IMR-90 (cell line): ENCODE results near the gene HGD. TPM values are rescaled to one million over a fixed set of nuclear protein-coding genes. Genes with fewer than 3 reads are reported as not detected.

ENCODE experiments used
- ATAC-seq: fragments of 200-7000 bp; cut with Tn5 transposase; 2 replicates; pipeline ENCODE4 v1.9.1; 2020; ENCODE audit warnings: low read depth, mild to moderate bottlenecking, moderate library complexity
- BruUV-seq: library from RNA; stranded (reverse); fragments of 400-500 nt; replicated peaks from 2 replicates; lab custom pipeline; 2021; lab: Mats Ljungman, UMichigan
- CTCF ChIA-PET: fragments of 300-600 bp; formaldehyde crosslinking; extraction: SDS; loops from one replicate; lab custom pipeline; 2021; ENCODE audit warnings: antibody characterized with exemption; lab: Yijun Ruan, JAX
- POLR2A ChIA-PET: fragments of 300-600 bp; sonication (Branson Sonifier 250); formaldehyde crosslinking; loops from one replicate; lab custom pipeline; 2022; ENCODE audit warnings: antibody characterized with exemption; ENCODE audit not compliant: unreplicated experiment; lab: Charles Lee
- DNase-seq: peaks from one replicate; pipeline ENCODE4 v3.0.0; 2013
- H2AFZ ChIP-seq: replicated peaks from 2 replicates; pipeline ENCODE3; 2013; ENCODE audit warnings: low read length, mild to moderate bottlenecking; ENCODE audit not compliant: poor library complexity
- H2AK5ac ChIP-seq: 2 replicates; pipeline ENCODE4 v1.6.1; 2013; ENCODE audit warnings: low read depth, low read length, inconsistent platforms
- H2AK9ac ChIP-seq: replicated peaks from 2 replicates; pipeline ENCODE3; 2013; ENCODE audit warnings: mild to moderate bottlenecking, low read depth, low read length, moderate library complexity; ENCODE audit not compliant: poor library complexity
- H2BK120ac ChIP-seq: 2 replicates; pipeline ENCODE4 v1.6.1; 2013; ENCODE audit warnings: low read depth, low read length, inconsistent platforms
- H2BK15ac ChIP-seq: 3 replicates; pipeline ENCODE4 v1.6.1; 2013; ENCODE audit warnings: low read depth, low read length, inconsistent platforms
- H2BK20ac ChIP-seq: 2 replicates; pipeline ENCODE4 v1.6.1; 2013; ENCODE audit warnings: low read depth, mild to moderate bottlenecking, inconsistent platforms, low read length, moderate library complexity
- H2BK5ac ChIP-seq: 2 replicates; pipeline ENCODE4 v1.6.1; 2013; ENCODE audit warnings: mild to moderate bottlenecking, low read depth, low read length, inconsistent platforms; ENCODE audit not compliant: poor library complexity, severe bottlenecking
- H3K14ac ChIP-seq: replicated peaks from 2 replicates; pipeline ENCODE4 v1.6.1; 2013; ENCODE audit warnings: low read depth, low read length, inconsistent platforms
- H3K18ac ChIP-seq: 2 replicates; pipeline ENCODE4 v1.6.1; 2013; ENCODE audit warnings: low read depth, low read length, control low read depth
- H3K23ac ChIP-seq: 2 replicates; pipeline ENCODE4 v1.6.1; 2013; ENCODE audit warnings: low read depth, low read length, inconsistent platforms
- H3K27ac ChIP-seq: 2 replicates; pipeline ENCODE4 v1.5.1; 2013; ENCODE audit warnings: mild to moderate bottlenecking, control low read depth, low read length; ENCODE audit not compliant: insufficient read depth
- H3K27me3 ChIP-seq: 2 replicates; pipeline ENCODE4 v1.6.1; 2013; ENCODE audit warnings: low read length; ENCODE audit not compliant: control insufficient read depth, insufficient read depth
- H3K36me3 ChIP-seq: 2 replicates; pipeline ENCODE4 v1.6.1; 2013; ENCODE audit warnings: low read length, mixed read lengths; ENCODE audit not compliant: control insufficient read depth, insufficient read depth
- H3K4ac ChIP-seq: 2 replicates; pipeline ENCODE4 v1.6.1; 2013; ENCODE audit warnings: low read depth, low read length, inconsistent platforms
- H3K4me1 ChIP-seq: 2 replicates; pipeline ENCODE4 v1.6.1; 2013; ENCODE audit warnings: low read length, mixed read lengths; ENCODE audit not compliant: control insufficient read depth, insufficient read depth
- H3K4me2 ChIP-seq: 2 replicates; pipeline ENCODE4 v1.6.1; 2013; ENCODE audit warnings: low read depth, mild to moderate bottlenecking, control low read depth, low read length, moderate library complexity
- H3K4me3 ChIP-seq: 2 replicates; pipeline ENCODE4 v1.5.1; 2013; ENCODE audit warnings: low read depth, mild to moderate bottlenecking, control low read depth, low read length, moderate library complexity; ENCODE audit not compliant: insufficient read depth
- H3K56ac ChIP-seq: 2 replicates; pipeline ENCODE4 v1.6.1; 2013; ENCODE audit warnings: low read length, inconsistent platforms; ENCODE audit not compliant: insufficient read depth; ENCODE audit errors: extremely low read depth
- H3K79me1 ChIP-seq, 2 experiments: 2 replicates each; pipeline ENCODE4 v1.6.1; 2013; ENCODE audit warnings: low read length in 2 of 2, inconsistent platforms in 1 of 2, low read depth in 1 of 2
- H3K9ac ChIP-seq: 2 replicates; pipeline ENCODE4 v1.6.1; 2013; ENCODE audit warnings: low read depth, low read length, control low read depth
- H3K9me1 ChIP-seq: 2 replicates; pipeline ENCODE4 v1.6.1; 2013; ENCODE audit warnings: low read length, inconsistent platforms; ENCODE audit not compliant: insufficient read depth
- H3K9me3 ChIP-seq: 2 replicates; pipeline ENCODE4 v1.6.1; 2013; ENCODE audit warnings: low read length; ENCODE audit not compliant: control insufficient read depth, insufficient read depth
- H4K20me1 ChIP-seq: 2 replicates; pipeline ENCODE4 v1.6.1; 2013; ENCODE audit warnings: low read length, inconsistent platforms; ENCODE audit not compliant: insufficient read depth
- H4K5ac ChIP-seq: 2 replicates; pipeline ENCODE4 v1.6.1; 2013; ENCODE audit warnings: mild to moderate bottlenecking, low read depth, low read length, control low read depth
- H4K8ac ChIP-seq, 2 experiments: 2 replicates each; pipeline ENCODE4 v1.6.1; 2013; ENCODE audit warnings: low read depth in 2 of 2, low read length in 2 of 2, control low read depth in 1 of 2, inconsistent platforms in 1 of 2
- H4K91ac ChIP-seq: 2 replicates; pipeline ENCODE4 v1.6.1; 2013; ENCODE audit warnings: low read depth, low read length, inconsistent platforms; ENCODE audit not compliant: insufficient read depth
- BHLHE40 ChIP-seq: fragments of 150-350 bp; IDR thresholded peaks from 2 replicates; pipeline ENCODE4 v1.6.1; 2016; ENCODE audit warnings: mild to moderate bottlenecking, low read depth, low read length
- CEBPB ChIP-seq: IDR thresholded peaks from 2 replicates; pipeline ENCODE4 v1.6.1; 2012; ENCODE audit warnings: low read depth, low read length, improper control_type of control experiment
- CTCF ChIP-seq: conservative IDR thresholded peaks from 2 replicates; pipeline ENCODE4 v1.5.1; 2012; ENCODE audit warnings: mild to moderate bottlenecking, low read depth, low read length, improper control_type of control experiment
- ELK1 ChIP-seq: fragments of 150-350 bp; IDR thresholded peaks from 2 replicates; pipeline ENCODE4 v1.6.1; 2016; ENCODE audit warnings: low read depth, mild to moderate bottlenecking, low read length, moderate library complexity, borderline replicate concordance
- FOS ChIP-seq: fragments of 150-350 bp; IDR thresholded peaks from 2 replicates; pipeline ENCODE4 v1.6.1; 2016; ENCODE audit warnings: low read depth, low read length
- MAFK ChIP-seq: IDR thresholded peaks from 2 replicates; pipeline ENCODE4 v1.6.1; 2012; ENCODE audit warnings: low read depth, low read length, improper control_type of control experiment
- MAZ ChIP-seq: IDR thresholded peaks from 2 replicates; pipeline ENCODE4 v1.6.1; 2012; ENCODE audit warnings: low read depth, mild to moderate bottlenecking, low read length, improper control_type of control experiment, moderate library complexity, borderline replicate concordance
- MXI1 ChIP-seq: IDR thresholded peaks from 2 replicates; pipeline ENCODE4 v1.6.1; 2012; ENCODE audit warnings: low read depth, mild to moderate bottlenecking, low read length, moderate library complexity, borderline replicate concordance
- NFE2L2 ChIP-seq: fragments of 150-350 bp; IDR thresholded peaks from 2 replicates; pipeline ENCODE4 v1.6.1; 2016; ENCODE audit warnings: low read depth, mild to moderate bottlenecking, low read length
- RAD21 ChIP-seq: IDR thresholded peaks from 2 replicates; pipeline ENCODE4 v1.6.1; 2012; ENCODE audit warnings: low read length, improper control_type of control experiment
- RFX5 ChIP-seq: IDR thresholded peaks from 2 replicates; pipeline ENCODE4 v1.8.0; 2012; ENCODE audit warnings: low read depth, mild to moderate bottlenecking, low read length, moderate library complexity
- SMC3 ChIP-seq: fragments of 150-350 bp; IDR thresholded peaks from 2 replicates; pipeline ENCODE4 v1.6.1; 2016; ENCODE audit warnings: low read depth, mild to moderate bottlenecking, antibody characterized with exemption, low read length, moderate library complexity
- WGBS, 2 experiments: methylation state at CpG; one replicate each; pipeline versions ENCODE4 v1.1.5 to v1.1.7; 2013; ENCODE audit warnings: missing lambda C conversion rate in 2 of 2; ENCODE audit not compliant: insufficient read length in 1 of 2; ENCODE audit errors: extremely low coverage in 2 of 2; 5-methylcytosine and 5-hydroxymethylcytosine counted together
- dilution Hi-C: fragments of 300-500 bp; cut with HindIII; formaldehyde crosslinking; loops from one replicate; pipeline ENCODE4 v1.14.3; 2018; ENCODE audit warnings: low sequenced_read_pairs; ENCODE audit not compliant: unreplicated experiment
- in situ Hi-C: fragments of 300-500 bp; cut with MboI; formaldehyde crosslinking; loops from 3 replicates; pipeline ENCODE4 v1.14.3; 2019; ENCODE audit warnings: low sequenced_read_pairs, inconsistent platforms, mixed read lengths
- intact Hi-C: fragments of 100-400 bp; cut with micrococcal nuclease; formaldehyde crosslinking; loops from 2 replicates; pipeline ENCODE4 v1.10.0; 2022
- polyA plus RNA-seq, 3 experiments: library from polyadenylated mRNA; depleted of rRNA; stranded (reverse); fragments of >200 nt; gene quantifications; 2 replicates each; pipeline ENCODE4 v1.2.3, GENCODE V29; 2012; ENCODE audit warnings: low replicate concordance in 1 of 3
- total RNA-seq: library from RNA; depleted of rRNA; stranded (reverse); fragments of >200 nt; gene quantifications from 2 replicates; pipeline ENCODE4 v1.2.3, GENCODE V29; 2012
- TF ChIP-seq, protein P1 (sequence below): fragments of 150-350 bp; IDR thresholded peaks from 2 replicates; pipeline ENCODE4 v1.6.1; 2017; ENCODE audit warnings: mild to moderate bottlenecking, antibody characterized with exemption, low read length, low read depth

HGD gene
- total and polyA plus RNA-seq, 2 of the 4 experiments (the other 2 are of a cell fraction), result 0.14 TPM; not detected in 1

GRCh38 chr3:120710369-120710768 is 28.3 kb upstream of the HGD start:
- H3K4me3 ChIP-seq, result no peak overlapping the region
- CTCF ChIA-PET, result no interaction called here
- no peak for ATAC-seq

More at GRCh38 chr3:120710369-120710768, 28.3 kb upstream of the HGD start:
- H3K4me2 ChIP-seq, result no peak overlapping the region
- TF ChIP-seq MAZ (no peak), MXI1 (no peak), RAD21 (no peak), BHLHE40 (no peak), RFX5 (no peak), FOS (no peak), ELK1 (no peak), CEBPB (no peak), CTCF (no peak), MAFK (no peak), SMC3 (no peak), NFE2L2 (no peak)
- TF ChIP-seq, protein P1, sequence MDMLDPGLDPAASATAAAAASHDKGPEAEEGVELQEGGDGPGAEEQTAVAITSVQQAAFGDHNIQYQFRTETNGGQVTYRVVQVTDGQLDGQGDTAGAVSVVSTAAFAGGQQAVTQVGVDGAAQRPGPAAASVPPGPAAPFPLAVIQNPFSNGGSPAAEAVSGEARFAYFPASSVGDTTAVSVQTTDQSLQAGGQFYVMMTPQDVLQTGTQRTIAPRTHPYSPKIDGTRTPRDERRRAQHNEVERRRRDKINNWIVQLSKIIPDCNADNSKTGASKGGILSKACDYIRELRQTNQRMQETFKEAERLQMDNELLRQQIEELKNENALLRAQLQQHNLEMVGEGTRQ, result no peak
- H3K9me3 ChIP-seq, result no peaks in the 10 kb centered on the region
- 78% methylated on average over 1 of the region's 1 CpG; no CpG with 5 or more reads in 1 of the 2 experiments for WGBS, 2 experiments
- no peak for DNase-seq
- no peak overlapping the region for H3K4ac ChIP-seq
- H2AFZ ChIP-seq, result no peak overlapping the region
- peaks cover 0 to 8% of the 10 kb centered on the region in 2 experiments; a peak in 1 of 4 replicates for H3K79me1 ChIP-seq
- POLR2A ChIA-PET, result no interaction called here
- H3K36me3 ChIP-seq, result no peaks in the 10 kb centered on the region
- no TSS peak for BruUV-seq
- no peak overlapping the region for H2BK20ac ChIP-seq
- H4K91ac ChIP-seq, result no peak overlapping the region
- H3K27me3 ChIP-seq, result no peaks in the 10 kb centered on the region
- H3K14ac ChIP-seq, result no peak overlapping the region
- no peak overlapping the region for H3K27ac ChIP-seq
- no peak overlapping the region for H2AK9ac ChIP-seq
- H3K23ac ChIP-seq, result no peak overlapping the region
- H3K4me1 ChIP-seq, result peaks cover 2% of the 10 kb centered on the region
- H3K18ac ChIP-seq, result no peak overlapping the region
- no peak overlapping the region for H2BK5ac ChIP-seq
- in situ Hi-C loops (no loop called here), dilution Hi-C loops (no loop called here), intact Hi-C loops (no loop called here)
- no peak overlapping the region for H2BK15ac ChIP-seq
- H3K56ac ChIP-seq, result no peak overlapping the region
- no peak overlapping the region for H4K8ac ChIP-seq
- no peak overlapping the region for H2BK120ac ChIP-seq
- H4K5ac ChIP-seq, result no peak overlapping the region
- H3K9me1 ChIP-seq, result no peaks in the 10 kb centered on the region
- H2AK5ac ChIP-seq, result no peak overlapping the region
- no peak overlapping the region for H3K9ac ChIP-seq
- H4K20me1 ChIP-seq, result no peaks in the 10 kb centered on the region
